ENCODE measurements around the gene CTSS.

- TF ChIP-seq CTCF (IDR thresholded peaks at IDR 0.05; ENCODE audit: borderline replicate concordance, extremely low read depth, low read length, poor library complexity, severe bottlenecking) (no peak), EZH2 (IDR thresholded peaks at IDR 0.05; ENCODE audit: borderline replicate concordance, low read depth, low read length, severe bottlenecking) (no peak)
These were observed 26.0 kb upstream of the CTSS start for GRCh38 chr1:150791585-150791984.

Data from DND-41 (cell line).